DLD1 (cell line): ENCODE data around the gene LIPE.

Experiments used
- in situ Hi-C: cut with HindIII; loops from 2 replicates; pipeline ENCODE4 v1.10.0; 2017; ENCODE audit warnings: low sequenced_read_pairs

Gene LIPE

DNA sequence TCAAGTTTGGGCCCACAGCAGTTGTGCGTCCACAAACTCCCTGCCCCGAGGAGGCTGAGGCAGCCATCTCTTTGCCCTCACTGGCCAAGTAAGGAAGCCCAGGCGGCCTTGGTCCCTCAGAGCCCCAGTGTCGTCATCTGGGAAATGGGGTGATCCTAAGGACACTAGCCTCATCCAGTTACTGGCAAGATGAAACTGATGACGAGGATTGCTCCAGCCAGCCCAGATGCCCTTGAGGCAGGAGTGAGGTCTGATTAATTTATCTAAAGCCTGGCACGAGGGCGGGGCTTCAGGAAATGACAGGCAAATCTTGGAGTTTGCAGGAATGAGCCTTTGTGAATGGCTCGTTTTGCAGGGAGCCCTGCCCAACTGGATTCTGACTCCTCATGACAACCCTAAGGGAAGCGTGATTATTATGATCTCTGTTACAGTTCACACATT is 5.6 kb downstream of the LIPE start:
- in situ Hi-C loops = no loop called here

DNA sequence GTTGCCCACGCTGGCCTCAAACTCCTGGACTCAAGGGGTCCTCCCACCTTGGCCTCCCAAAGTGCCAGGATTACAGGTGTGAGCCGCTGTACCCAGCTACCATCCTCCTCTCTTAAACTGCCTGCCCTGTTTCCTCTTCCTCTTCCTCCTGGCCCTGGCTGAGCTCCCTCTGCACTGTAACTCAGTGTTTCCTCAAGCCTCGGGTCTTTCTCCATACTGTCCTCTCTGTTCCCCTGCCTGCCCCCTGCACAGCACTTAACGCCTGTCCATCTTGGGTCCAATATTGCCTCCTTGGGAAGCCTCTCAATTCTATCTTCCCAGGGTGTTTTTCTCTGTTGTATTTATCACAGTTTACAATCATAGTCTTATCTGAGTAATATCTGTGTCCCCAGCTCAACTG is 6.1 kb downstream of the LIPE start:
- in situ Hi-C loops = no loop called here

DNA sequence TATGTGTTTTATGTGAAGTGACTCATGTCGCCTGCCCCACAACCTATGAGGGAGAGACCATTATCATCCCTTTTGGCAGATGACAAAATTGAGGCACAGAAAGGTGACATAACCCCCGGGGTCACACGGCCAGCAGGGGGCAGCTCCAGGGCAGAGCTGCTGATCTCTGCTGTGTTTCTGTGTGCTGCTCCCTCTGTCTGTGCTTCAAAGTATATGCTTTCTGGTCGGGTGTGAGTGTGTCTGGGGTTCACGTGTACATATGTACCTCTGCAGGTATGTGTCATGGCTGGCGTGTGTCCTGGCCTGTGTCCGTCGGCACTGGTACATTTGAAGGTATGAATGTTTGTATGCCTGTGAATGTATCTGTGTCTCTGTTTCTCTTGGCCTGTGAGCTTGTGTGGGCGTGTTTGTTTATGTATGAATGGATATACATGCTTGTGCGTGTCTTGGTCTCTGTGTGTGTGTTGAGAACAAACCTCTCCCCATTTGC is 7.1 kb downstream of the LIPE start:
- in situ Hi-C loops = no loop called here

DNA sequence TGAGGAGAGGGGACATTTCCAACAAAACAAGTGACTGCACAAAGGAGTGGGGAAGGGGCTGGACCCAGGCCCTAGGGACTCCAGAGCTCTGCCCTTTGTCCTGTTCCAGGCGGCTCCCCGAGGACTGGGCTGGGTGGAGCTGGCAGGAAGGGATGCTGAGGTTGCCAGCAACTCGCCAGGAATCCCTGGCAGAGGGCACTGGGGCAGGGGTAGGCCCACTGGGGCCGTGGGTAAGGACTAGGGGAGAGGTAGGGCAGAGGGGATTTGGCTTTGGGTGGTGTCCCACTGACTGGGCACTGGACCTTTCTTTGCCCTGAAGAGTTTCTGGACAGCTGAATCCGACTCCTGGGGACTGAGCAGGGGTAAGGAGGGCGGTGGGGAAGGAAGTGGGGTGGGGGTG is 7.9 kb downstream of the LIPE start:
- in situ Hi-C loops = no loop called here

DNA sequence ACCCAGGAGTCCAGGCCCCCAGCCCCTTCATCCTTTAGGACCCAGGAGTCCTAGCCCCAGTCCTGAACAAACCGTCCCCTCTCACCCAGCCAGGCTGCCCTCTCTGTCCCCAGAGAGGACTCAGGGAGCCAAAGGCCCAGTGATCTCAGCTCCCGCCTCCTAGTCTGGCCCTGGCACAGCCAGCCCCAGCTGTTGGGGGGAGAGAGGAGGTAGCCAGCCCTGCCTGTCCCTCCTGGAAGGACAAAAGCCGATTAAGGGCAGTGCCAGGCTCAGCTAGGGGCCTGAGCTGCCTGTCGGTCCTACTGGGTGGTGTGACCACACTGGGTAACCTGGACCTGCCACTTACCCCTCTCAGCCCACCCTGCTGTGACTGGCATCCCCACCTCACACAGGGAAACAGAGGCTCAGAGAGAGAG is 14.5 kb downstream of the LIPE start:
- in situ Hi-C loops = no loop called here

DNA sequence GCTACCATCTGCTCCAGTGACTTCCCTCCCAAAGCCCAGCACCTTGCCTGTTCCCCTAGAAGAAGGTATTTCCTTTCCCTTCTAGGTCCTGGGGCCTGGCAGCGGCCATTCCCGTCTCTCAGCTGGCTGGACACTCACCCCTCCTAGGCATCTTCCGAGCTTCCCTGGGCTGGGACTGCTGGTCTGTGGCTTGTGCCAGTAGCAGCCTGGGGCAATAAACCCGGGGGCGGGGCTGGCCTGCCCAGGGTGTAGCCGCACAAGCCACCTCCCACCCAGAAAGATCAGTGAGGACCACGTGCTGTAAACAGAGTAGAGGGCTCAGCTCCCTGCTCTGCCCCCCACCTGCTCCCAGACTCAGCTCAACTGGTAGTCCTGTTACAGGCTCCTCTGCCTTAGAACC is 15.0 kb downstream of the LIPE start:
- in situ Hi-C loops = no loop called here

DNA sequence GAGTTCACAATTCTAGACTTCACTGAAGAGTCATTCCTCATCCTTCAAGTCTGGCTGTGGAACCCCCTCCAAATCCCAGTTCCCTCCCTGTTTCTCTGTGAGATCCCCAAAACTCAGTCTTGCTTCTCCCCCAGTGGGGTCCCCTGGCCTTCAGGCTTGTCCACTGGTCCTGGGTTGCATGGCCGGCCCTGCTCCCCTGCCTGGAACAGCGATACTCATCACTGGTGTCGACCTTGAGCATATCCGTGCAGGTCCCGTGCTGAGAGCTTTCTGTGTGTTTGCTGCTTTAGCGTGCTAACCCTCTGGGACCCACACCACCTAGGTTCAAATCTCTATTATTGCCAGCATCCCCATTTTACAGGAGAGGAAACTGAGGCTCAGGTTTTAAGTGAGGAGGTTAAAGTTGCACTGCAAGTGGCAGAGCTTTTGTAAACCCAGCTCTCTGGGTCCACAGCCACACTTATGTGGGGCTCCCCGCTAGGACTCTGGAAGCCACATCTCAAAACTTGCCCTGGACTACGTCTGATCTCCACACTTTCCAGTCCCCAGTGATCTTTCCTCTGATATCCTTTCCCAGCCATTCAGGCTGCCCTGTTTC is 15.5 kb downstream of the LIPE start:
- in situ Hi-C loops = no loop called here

DNA sequence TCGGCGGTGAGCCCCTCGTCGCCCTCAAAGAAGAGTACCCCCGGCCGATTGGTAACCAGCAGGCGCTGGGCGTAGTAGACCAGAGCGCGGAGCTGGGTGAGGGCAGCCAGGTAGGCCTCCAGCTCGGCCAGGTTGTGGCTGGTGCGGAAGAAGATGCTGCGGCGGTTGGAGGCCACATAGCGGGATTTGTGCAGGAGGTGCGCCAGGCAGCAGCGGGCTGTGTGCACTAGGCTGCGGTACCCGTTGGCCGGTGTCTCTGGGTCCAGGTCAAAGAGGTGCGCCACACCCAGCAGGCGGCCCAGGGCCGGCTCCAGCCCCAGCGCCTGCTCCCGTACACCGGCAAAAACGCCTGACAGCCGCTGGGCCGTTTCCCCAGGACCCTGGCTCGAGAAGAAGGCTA is 16.8 kb downstream of the LIPE start:
- in situ Hi-C loops = no loop called here

DNA sequence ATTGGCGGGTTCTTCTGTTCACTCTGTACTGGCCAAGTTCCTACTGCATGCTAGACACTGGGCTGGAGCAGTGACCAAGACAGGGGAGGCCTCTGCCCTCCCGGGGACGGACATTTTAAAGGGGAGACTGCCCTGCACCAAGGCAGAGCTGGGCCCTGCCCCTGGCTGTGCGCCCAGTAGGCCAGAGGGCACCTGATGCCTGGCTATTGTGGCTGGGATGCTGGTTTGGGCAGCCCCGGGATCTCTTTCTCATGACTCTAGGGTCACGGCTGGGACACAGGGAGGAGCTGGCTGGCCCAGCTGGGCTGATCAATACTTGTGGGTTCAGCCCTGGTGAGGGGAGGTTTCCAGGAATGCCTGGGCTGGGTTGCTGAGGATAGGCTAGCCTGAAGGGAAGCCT is 17.7 kb downstream of the LIPE start:
- in situ Hi-C loops = no loop called here

DNA sequence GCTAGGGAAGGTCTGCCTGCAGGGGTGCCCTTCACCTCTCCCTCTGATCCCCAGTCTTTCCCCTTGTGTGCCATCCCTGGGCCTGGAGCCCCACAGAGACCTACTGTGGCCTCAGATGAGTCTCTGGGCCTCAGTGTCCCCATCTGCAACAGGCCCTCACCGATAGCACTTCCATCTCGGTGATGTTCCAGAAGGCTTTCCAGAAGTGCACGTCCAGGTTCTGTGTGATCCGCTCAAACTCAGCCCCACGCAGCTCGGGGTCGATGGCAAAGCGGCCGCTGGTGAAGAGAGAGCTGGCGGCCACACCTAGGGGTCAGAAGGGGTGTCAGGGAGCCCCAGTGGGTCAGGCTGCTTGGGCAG is 19.4 kb downstream of the LIPE start:
- in situ Hi-C loops = no loop called here

DNA sequence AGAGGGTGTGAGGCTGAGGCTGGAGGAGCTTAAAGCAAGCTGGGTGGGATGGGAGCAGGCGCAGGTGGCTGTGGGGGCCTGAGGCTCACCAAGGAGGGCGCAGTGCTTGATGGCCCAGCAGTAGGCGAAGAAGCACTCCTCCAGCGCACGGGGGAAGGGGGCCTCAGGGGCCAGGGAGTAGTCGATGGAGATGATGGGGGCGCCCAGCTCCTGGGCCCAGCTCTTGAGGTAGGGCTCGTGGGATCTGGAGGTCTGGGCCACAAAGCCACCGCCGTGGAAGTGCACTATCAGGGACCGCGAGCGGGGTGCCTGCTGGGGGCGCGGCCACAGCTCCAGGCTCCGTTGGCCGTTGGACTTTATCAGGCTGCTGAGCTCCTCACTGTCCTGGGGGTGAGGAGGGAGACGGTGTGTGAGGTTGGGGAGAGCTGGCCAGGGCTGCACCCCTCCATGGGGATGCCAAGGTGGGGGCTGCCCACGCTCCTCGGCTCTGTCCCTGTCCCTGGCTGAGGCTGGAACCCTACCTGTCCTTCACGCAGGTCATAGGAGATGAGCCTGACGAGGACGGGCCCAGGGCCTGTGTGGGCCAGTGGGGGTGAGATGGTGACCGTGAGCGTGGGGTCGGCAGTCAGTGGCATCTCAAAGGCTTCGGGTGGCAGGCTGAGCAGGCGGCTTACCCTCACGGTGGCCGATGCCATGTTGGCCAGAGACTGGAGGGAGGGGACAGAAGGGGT is 19.9 kb downstream of the LIPE start:
- in situ Hi-C loops = no loop called here

DNA sequence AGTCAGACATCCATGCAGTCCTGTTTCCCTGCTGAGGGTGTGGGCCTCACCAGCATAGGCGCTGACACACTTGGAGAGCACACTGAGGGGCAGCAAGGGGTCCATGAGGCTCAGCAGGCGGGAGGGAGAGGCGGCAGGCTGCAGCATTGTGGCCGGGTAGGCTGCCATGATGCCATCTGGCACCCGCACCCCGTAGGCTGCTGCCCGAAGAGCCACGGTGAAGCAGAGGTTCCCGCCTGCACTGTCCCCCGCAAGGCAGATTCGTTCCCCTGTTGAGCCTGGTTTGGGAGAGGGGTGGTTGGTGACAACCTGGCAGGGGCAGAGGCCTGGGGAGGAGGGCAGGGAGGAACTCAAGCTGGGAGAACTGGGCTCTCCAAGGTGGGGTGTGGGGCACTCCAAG is 21.1 kb downstream of the LIPE start:
- in situ Hi-C loops = no loop called here

DNA sequence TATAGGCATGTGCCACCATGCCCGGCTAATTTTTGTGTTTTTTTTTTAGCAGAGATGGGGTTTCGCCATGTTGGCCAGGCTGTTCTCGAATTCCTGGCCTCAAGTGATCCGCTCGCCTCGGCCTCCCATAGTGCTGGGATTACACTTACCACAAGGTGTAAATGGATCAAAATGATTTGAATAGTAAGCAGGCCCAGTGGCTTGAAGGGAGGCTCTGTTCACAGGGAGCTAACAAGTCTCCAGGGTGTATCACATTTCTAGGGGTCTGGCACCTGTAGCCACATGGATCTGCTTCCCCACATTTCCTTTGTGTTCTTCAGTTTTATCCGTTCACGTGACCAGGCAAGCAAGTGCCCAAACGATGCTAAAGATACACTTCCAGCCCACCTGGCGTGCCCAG is 23.6 kb downstream of the LIPE start:
- in situ Hi-C loops = no loop called here

DNA sequence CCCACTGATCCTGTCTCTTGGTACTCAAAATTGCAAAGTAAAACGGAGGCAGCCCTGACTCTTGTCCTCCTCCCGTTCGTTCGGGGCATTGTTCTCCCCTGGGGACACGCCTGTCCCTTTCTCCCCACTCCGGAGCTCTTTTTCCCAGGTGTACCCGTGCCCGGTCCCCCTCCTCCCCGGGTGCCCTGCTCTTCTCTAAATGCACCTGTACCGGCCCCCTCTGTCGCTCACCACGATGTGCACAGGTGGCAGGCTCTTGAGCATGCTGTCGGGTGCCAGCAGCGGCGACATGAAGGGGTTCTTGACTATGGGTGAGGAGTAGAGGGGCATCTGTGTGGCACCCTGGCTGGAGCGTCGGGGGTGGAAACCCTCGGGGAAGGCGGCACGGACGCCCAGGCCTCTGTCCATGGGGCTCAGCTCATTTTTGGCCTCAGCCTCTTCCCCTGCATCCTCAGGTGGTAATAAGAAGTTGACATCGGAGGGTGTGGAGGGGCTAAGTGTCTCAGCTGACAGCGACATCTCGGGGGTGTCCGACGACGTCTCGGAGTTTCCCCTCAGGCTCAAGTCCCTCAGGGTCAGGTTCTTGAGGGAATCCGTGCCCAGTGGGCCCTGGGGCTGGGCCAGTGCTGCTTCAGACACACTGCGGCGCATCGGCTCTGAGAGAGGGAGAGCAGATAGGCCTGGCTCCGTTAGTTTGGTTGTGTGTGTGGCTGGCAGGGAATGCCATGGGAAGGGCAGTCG is 24.6 kb downstream of the LIPE start:
- in situ Hi-C loops = no loop called here

DNA sequence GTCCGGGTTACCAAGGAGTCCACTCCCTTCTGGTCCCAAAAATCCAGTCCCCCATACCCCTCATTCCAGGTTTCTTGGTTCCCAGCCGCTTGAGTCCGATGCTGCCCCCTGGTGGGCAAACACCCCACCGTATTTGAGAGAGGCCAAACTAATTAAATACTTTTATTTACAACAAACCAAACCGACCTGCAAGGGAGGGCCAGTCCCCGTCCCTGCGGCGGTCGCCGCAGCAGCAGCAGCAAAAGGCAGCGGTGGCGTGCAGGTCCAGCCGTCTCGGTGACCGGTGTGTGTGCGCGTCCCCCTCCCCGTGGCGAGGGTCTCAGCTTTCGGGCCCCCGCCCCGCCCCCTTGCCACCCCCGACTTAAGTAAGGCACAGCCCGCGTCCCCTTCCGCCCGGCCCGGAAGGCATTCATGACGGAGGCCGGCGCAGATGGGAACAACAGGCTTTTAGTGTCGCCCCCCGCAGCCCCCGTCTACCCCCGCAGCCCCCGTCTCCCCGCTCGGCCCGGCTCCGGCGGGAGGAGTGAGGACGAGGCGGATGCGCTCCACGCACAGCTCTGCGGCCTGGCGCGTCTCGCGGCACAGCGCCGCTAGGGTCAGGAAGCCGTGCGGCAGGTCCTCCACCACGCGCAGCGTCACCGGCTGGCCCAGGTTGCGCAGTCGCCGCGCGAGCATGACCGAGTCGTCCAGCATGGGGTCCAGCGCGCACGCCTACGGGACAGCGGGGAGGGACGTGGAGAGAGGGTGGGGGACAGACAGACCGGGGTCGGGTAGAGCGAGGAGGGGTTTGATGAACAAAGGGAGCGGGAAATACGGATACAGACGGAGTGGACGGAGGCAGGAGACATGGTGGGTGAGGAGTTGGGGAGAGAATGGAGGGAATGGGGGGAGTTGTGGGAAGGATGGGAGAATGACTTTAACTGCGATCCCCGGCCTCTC is 25.6 kb downstream of the LIPE start:
- in situ Hi-C loops = no loop called here

DNA sequence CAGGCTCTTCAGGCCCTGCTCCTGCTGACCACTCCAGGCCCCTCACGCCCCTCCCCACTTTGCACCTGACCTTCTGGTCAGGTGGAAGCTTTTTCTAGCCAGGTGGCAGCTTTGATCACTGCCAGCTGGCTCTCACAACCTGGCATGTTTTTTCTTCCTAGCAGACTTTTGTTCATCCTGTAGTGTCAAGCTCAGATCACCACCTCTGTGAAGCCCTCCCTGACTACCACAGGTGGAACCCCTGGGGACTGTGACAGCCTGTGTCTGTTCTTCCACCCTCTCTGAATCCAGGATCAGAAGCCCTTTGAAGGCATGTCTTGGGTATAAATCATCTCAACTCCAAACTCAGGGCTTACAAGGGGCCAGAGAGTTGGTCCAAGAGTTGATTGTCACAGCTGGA is 26.8 kb downstream of the LIPE start:
- in situ Hi-C loops = no loop called here

DNA sequence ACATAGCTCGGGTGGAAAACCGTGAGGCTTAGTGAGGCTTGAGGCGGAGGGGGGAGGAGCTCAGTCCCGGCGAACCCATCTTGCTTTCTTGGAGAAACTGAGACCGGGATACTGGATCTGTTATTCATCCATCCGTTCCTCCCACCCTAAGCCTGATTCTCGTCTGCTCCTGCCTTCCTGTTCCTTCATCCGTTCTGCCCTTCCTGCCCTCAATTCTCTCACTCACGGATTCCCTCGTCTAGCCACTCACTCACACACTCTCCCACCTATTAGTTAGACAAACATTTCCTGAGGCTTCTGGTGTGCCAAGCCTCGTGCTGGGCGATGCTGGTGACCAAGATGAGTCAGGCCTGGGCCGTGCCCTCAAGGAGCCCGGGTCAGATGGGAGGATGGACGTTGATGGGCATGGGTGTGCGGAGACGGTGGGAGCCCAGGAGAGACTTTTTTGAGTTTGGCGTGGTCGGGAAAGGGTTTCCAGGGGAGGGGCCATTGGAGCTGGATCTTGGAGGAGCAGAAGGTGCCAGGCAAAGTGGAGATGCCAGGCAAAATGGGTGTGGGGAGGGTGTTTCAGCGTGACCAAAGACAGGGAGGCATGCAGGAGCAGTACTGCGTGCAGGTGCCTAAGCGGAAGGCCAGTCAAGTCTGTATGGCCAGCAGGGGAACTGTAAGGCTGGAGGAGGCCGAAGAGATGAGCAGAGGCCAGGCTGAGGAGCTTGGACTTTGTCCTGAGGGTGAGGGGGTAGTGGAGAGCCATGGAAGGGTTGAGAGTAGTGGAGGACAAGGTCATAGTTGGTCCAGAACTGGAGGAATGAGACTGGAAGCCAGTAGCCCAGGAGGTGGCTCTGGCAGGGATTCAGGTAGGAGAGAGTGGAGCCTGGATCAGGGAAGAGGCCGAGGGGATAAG is 29.7 kb downstream of the LIPE start:
- in situ Hi-C loops = no loop called here

DNA sequence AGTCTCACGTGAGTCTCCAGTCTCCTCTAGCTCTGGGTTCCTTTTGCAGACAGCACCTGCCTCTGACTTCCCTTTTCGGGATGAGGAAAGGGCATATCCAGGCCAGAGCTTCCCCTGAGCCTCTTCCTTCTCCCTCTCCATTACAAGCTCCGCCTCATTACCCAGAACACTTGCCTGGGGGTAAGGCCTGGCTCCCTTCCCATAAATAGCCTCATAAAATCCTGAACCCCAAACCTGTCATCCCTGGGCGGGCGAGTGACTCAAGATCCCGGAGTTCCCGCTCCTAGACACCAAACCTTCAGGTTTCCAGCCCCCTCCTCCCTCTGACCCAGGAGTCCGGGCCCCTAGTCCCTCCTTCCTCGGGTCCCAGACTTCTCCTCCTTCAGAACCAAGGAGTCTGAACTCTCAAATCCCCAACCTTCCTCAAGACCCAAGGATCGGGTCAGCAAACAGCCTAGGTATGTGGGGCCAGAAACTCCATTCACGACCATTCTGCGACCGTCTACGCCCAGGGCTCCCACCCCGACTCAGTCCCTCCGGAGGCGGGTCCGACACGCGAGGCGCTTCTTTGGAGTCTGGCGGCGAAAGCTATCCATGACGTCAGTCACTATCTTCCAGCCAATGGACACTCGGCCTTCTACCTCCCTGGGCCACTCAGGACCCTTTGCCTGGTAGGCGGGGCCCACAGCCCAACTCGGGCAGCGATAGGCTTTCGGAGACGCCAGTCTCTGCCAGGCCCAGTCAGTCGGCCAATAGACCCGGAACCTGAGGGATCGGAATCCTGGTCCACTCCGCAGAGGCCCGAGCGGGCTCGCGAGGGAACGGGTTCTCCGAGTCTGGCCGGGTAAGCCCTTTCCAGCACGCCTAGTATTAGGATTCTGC is 30.6 kb downstream of the LIPE start:
- in situ Hi-C loops = no loop called here

DNA sequence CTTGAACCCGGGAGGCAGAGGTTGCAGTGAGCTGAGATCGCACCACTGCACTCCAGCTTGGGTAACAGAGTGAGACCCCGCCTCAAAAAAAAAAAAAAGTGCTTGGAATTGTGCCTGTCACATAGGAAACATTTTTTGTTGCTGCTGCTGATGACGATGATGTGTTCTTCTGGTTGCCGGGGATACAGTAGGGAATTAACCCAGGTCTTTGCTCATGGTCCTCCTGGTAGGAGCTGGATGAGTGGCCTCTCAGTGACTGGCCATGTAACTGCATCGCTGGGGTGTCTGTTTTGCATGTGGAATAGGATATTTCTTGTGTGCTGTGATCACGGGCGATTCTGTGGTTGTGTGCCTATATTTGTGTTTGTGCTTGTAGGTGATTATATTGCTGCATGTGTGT is 32.4 kb downstream of the LIPE start:
- in situ Hi-C loops = no loop called here
